Endothelial cell of umbilical vein (primary cell): ENCODE measurements around the gene OR5D18. TPM values are rescaled to one million over a fixed set of nuclear protein-coding genes. Genes with fewer than 3 reads are reported as not detected.

Source experiments
- BruUV-seq: library from RNA; stranded (reverse); fragments of 400-500 nt; replicated peaks from 2 replicates; lab custom pipeline; 2021; lab: Mats Ljungman, UMichigan
- CTCF ChIA-PET: fragments of 300-600, 350-600 bp; sonication (Branson Sonifier 250); formaldehyde crosslinking; loops from one replicate; lab custom pipeline; 2021; ENCODE audit warnings: antibody characterized with exemption, inconsistent platforms; lab: Charles Lee
- POLR2A ChIA-PET: fragments of 300-600, 350-600 bp; sonication (Branson Sonifier 250); formaldehyde crosslinking; loops from one replicate; lab custom pipeline; 2021; ENCODE audit warnings: antibody characterized with exemption, inconsistent platforms; lab: Charles Lee
- DNase-seq: peaks from one replicate; pipeline ENCODE4 v3.0.0-alpha.2; 2011; ENCODE audit warnings: low read depth, low spot score
- FAIRE-seq: peaks from 2 replicates; lab custom pipeline; 2011; peaks lifted over from hg19 to GRCh38; lab: Jason Lieb, UNC
- H2AFZ ChIP-seq: 2 replicates; pipeline ENCODE4 v1.6.0; 2012; ENCODE audit warnings: low read depth, low read length, control low read depth, inconsistent platforms
- H3K27ac ChIP-seq: 2 replicates; pipeline ENCODE4 v1.5.1; 2011; ENCODE audit warnings: low read depth, mild to moderate bottlenecking, control low read depth, low read length, moderate library complexity; ENCODE audit not compliant: insufficient read depth
- H3K27me3 ChIP-seq, 2 experiments: 2 replicates each; pipeline versions ENCODE4 v1.6.0 to v1.6.1; 2011; ENCODE audit warnings: low read length in 2 of 2, mixed read lengths in 1 of 2; ENCODE audit not compliant: control insufficient read depth in 2 of 2, insufficient read depth in 2 of 2
- H3K36me3 ChIP-seq, 2 experiments: 2 replicates in 1 of 2; 3 replicates in 1 of 2; pipeline ENCODE4 v1.5.1; 2011; ENCODE audit warnings: low read length in 2 of 2, mild to moderate bottlenecking in 1 of 2, moderate library complexity in 1 of 2; ENCODE audit not compliant: control insufficient read depth in 2 of 2, insufficient read depth in 2 of 2; ENCODE audit errors: extremely low read depth in 1 of 2
- H3K4me1 ChIP-seq: 3 replicates; pipeline ENCODE4 v1.5.1; 2011; ENCODE audit warnings: mild to moderate bottlenecking, low read length; ENCODE audit not compliant: control insufficient read depth, insufficient read depth; ENCODE audit errors: extremely low read depth
- H3K4me2 ChIP-seq: 2 replicates; pipeline ENCODE4 v1.6.1; 2011; ENCODE audit warnings: low read length, control low read depth, mixed read lengths; ENCODE audit not compliant: insufficient read depth
- H3K4me3 ChIP-seq, 3 experiments: fragments of 200-600 bp in 1 of 3; sonication (generic), shearing (Covaris generic) in 1 of 3; replicated peaks in 1 of 3; 2 replicates each; pipeline ENCODE4 v1.5.1; 2011 to 2016; ENCODE audit warnings: control low read depth in 3 of 3, low read length in 3 of 3, mild to moderate bottlenecking in 2 of 3, inconsistent platforms in 1 of 3, low read depth in 1 of 3, moderate library complexity in 1 of 3; ENCODE audit not compliant: insufficient read depth in 1 of 3
- H3K79me2 ChIP-seq: 2 replicates; pipeline ENCODE4 v1.6.0; 2012; ENCODE audit warnings: low read length, inconsistent platforms; ENCODE audit not compliant: control insufficient read depth, insufficient read depth
- H3K9ac ChIP-seq: replicated peaks from 2 replicates; pipeline ENCODE3; 2011; ENCODE audit warnings: low read length, control low read depth; ENCODE audit not compliant: insufficient read depth; ENCODE audit errors: extremely low read depth
- H3K9me1 ChIP-seq: replicated peaks from 3 replicates; pipeline ENCODE4 v1.6.0; 2011; ENCODE audit warnings: mild to moderate bottlenecking, low read length; ENCODE audit not compliant: control insufficient read depth, insufficient read depth; ENCODE audit errors: extremely low read depth
- H3K9me3 ChIP-seq: replicated peaks from 2 replicates; pipeline ENCODE4 v1.5.1; 2012; ENCODE audit warnings: low read length, inconsistent platforms; ENCODE audit not compliant: control insufficient read depth, insufficient read depth
- H4K20me1 ChIP-seq: replicated peaks from 2 replicates; pipeline ENCODE3; 2011; ENCODE audit warnings: mild to moderate bottlenecking, low read length; ENCODE audit not compliant: control insufficient read depth, insufficient read depth; ENCODE audit errors: extremely low read depth
- EZH2 ChIP-seq: IDR thresholded peaks from 2 replicates; pipeline ENCODE4 v1.6.1; 2012; ENCODE audit warnings: borderline replicate concordance, low read depth, mild to moderate bottlenecking, moderate library complexity, low read length, inconsistent platforms; ENCODE audit not compliant: severe bottlenecking
- FOS ChIP-seq: IDR thresholded peaks from 2 replicates; pipeline ENCODE4 v1.6.1; 2011; ENCODE audit warnings: mild to moderate bottlenecking, low read length, moderate library complexity, borderline replicate concordance; ENCODE audit not compliant: insufficient read depth
- GATA2 ChIP-seq: IDR thresholded peaks from 2 replicates; pipeline ENCODE4 v1.7.0; 2011; ENCODE audit warnings: low read depth, mild to moderate bottlenecking, moderate library complexity, mixed read lengths, low read length; ENCODE audit not compliant: insufficient read length, insufficient read depth
- MYC ChIP-seq: IDR thresholded peaks from one replicate; pipeline ENCODE4 v1.6.1; 2011; ENCODE audit warnings: mild to moderate bottlenecking, low read depth, low read length
- POLR2A ChIP-seq: IDR thresholded peaks from 2 replicates; pipeline ENCODE4 v1.6.1; 2012; ENCODE audit warnings: low read depth, mild to moderate bottlenecking, control low read depth, low read length
- POLR2AphosphoS5 ChIP-seq: IDR thresholded peaks from 2 replicates; pipeline ENCODE4 v1.6.1; 2012; ENCODE audit warnings: low read depth, mild to moderate bottlenecking, control low read depth, low read length, moderate library complexity; ENCODE audit not compliant: insufficient read depth
- dilution Hi-C: fragments of 300-500 bp; cut with MboI; formaldehyde crosslinking; loops from one replicate; pipeline ENCODE4 v1.15.0; 2019; ENCODE audit warnings: low sequenced_read_pairs; ENCODE audit not compliant: extremely low pct_ligation_motif_present
- intact Hi-C: fragments of 100-400 bp; cut with micrococcal nuclease; formaldehyde crosslinking; loops from one replicate; pipeline ENCODE4 v1.10.0; 2022
- polyA plus RNA-seq, 4 experiments: library from polyadenylated mRNA; depleted of rRNA in 3 of 4; stranded (reverse) in 3 of 4; unstranded in 1 of 4; fragments of >200 nt; gene quantifications; 2 replicates each; pipeline versions ENCODE4 v1.2.1 to v1.2.3, GENCODE V29; 2011 to 2012; ENCODE audit warnings: missing spikeins in 1 of 4
- total RNA-seq: library from RNA; stranded (reverse); gene quantifications from 2 replicates; pipeline ENCODE4 v1.2.3, GENCODE V29; 2021
- TF ChIP-seq, protein P1 (sequence below), 2 donors: IDR thresholded peaks; 1 replicate in 1 of 2; 2 replicates in 1 of 2; pipeline ENCODE4 v1.5.1; 2011; ENCODE audit warnings: low read length in 2 of 2, mild to moderate bottlenecking in 2 of 2, moderate library complexity in 2 of 2, control low read depth in 1 of 2, inconsistent platforms in 1 of 2, low read depth in 1 of 2; ENCODE audit not compliant: insufficient read depth in 1 of 2; ENCODE audit errors: extremely low read depth in 1 of 2
- TF ChIP-seq, protein P2 (sequence below): IDR thresholded peaks from 2 replicates; pipeline ENCODE4 v1.6.1; 2011; ENCODE audit not compliant: insufficient read depth, insufficient read length

Gene OR5D18
- total and polyA plus RNA-seq, 2 donors (not counting 3 experiments of a cell fraction or from before 2014, with no cell fraction given), result not detected

DNA sequence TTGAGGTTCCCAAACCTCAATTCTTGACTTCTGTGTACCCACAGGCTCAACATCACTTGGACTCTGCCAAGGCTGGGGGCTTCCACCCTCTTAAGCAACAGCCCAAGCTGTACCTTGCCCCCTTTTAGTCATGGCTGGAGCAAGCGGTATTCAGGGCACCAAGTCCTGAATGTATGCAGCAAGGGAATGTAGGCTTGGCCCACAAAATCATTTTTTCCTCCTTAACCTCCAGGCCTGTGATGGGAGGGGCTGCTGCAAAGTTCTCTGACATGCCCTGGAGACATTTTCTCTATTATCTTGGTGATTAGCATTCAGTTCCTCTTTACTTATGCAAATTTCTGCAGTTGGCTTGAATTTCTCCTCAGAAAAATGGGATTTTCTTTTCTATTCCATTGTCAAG lies 13.2 kb upstream of the OR5D18 start:
- no peak overlapping the region for H3K9ac ChIP-seq
- TF ChIP-seq POLR2A (no peak), FOS (no peak), GATA2 (no peak), MYC (no peak), EZH2 (no peak), POLR2AphosphoS5 (no peak)
- TF ChIP-seq, protein P1, sequence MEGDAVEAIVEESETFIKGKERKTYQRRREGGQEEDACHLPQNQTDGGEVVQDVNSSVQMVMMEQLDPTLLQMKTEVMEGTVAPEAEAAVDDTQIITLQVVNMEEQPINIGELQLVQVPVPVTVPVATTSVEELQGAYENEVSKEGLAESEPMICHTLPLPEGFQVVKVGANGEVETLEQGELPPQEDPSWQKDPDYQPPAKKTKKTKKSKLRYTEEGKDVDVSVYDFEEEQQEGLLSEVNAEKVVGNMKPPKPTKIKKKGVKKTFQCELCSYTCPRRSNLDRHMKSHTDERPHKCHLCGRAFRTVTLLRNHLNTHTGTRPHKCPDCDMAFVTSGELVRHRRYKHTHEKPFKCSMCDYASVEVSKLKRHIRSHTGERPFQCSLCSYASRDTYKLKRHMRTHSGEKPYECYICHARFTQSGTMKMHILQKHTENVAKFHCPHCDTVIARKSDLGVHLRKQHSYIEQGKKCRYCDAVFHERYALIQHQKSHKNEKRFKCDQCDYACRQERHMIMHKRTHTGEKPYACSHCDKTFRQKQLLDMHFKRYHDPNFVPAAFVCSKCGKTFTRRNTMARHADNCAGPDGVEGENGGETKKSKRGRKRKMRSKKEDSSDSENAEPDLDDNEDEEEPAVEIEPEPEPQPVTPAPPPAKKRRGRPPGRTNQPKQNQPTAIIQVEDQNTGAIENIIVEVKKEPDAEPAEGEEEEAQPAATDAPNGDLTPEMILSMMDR (IDR thresholded peaks at IDR 0.05; ENCODE audit: extremely low read depth in 1 of 2, insufficient read depth in 1 of 2, low read depth in 1 of 2, low read length in 2 of 2), result no peak
- TF ChIP-seq, protein P2, sequence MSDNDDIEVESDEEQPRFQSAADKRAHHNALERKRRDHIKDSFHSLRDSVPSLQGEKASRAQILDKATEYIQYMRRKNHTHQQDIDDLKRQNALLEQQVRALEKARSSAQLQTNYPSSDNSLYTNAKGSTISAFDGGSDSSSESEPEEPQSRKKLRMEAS, result no peak
- intact Hi-C loops (no loop called here), dilution Hi-C loops (no loop called here)
- no peaks in the 10 kb centered on the region for H3K27me3 ChIP-seq
- no peak overlapping the region for H2AFZ ChIP-seq
- H3K9me3 ChIP-seq, result peaks cover 4% of the 10 kb centered on the region
- H3K27ac ChIP-seq, result no peak overlapping the region
- BruUV-seq, result no TSS peak
- H3K4me1 ChIP-seq, result no peaks in the 10 kb centered on the region
- H4K20me1 ChIP-seq, result no peaks in the 10 kb centered on the region
- no peak for FAIRE-seq
- no peaks in the 10 kb centered on the region for H3K79me2 ChIP-seq
- POLR2A ChIA-PET, result no interaction called here
- H3K4me3 ChIP-seq, result no peak overlapping the region
- CTCF ChIA-PET, result no interaction called here
- no peaks in the 10 kb centered on the region for H3K9me1 ChIP-seq
- H3K36me3 ChIP-seq, result no peaks in the 10 kb centered on the region
- H3K4me2 ChIP-seq, result no peak overlapping the region
- DNase-seq, result no peak
